GM13977 (cell line): ENCODE data around the gene KCNK2.

Experiments
- DNase-seq: peaks from one replicate; pipeline ENCODE4 v3.0.0; 2012; ENCODE audit warnings: low spot score
- CTCF ChIP-seq: IDR thresholded peaks from 2 replicates; pipeline ENCODE4 v1.5.1; 2012; ENCODE audit warnings: mild to moderate bottlenecking, control low read depth; ENCODE audit not compliant: insufficient read depth; ENCODE audit errors: extremely low read depth, missing control alignments
- in situ Hi-C: fragments of 300-500 bp; cut with MboI; formaldehyde crosslinking; loops from one replicate; pipeline ENCODE4 v1.12.0; 2022; ENCODE audit warnings: low sequenced_read_pairs, low pct_unique_long_range_greater_than_20kb, mixed read lengths, inconsistent platforms; ENCODE audit not compliant: unreplicated experiment

Gene KCNK2

GRCh38 chr1:215198021-215198420, 115.5 kb downstream of the KCNK2 start:
- no peak for DNase-seq
- TF ChIP-seq CTCF: no peak
- in situ Hi-C loops: no loop called here

- in situ Hi-C loops: no loop called here
- no peak for TF ChIP-seq CTCF
- DNase-seq: no peak
Measured at GRCh38 chr1:215200121-215200520, 117.6 kb downstream of the KCNK2 start.

GRCh38 chr1:215201283-215201682, 118.7 kb downstream of the KCNK2 start:
- in situ Hi-C loops: no loop called here
- TF ChIP-seq CTCF: no peak
- DNase-seq: no peak

- no peak for DNase-seq
- in situ Hi-C loops: no loop called here
- TF ChIP-seq CTCF: no peak
Measured at GRCh38 chr1:215202868-215203267, 120.3 kb downstream of the KCNK2 start.

- no peak for TF ChIP-seq CTCF
- no peak for DNase-seq
- in situ Hi-C loops: no loop called here
Measured at GRCh38 chr1:215210167-215210566, 127.6 kb downstream of the KCNK2 start.

- DNase-seq: no peak
- in situ Hi-C loops: no loop called here
- TF ChIP-seq CTCF: no peak
Measured at GRCh38 chr1:215215846-215216245, 133.3 kb downstream of the KCNK2 start.

- no peak for TF ChIP-seq CTCF
- in situ Hi-C loops: no loop called here
- DNase-seq: no peak
Measured at GRCh38 chr1:215219372-215219771, 136.8 kb downstream of the KCNK2 start.
